ENCODE results near the gene ANKRD36B.
"Not testable (repeated sequence)": the region's sequence is repeated elsewhere in the genome, so short reads cannot be mapped to it uniquely, and the experiment has no call there.

The ANKRD36B gene

DNA sequence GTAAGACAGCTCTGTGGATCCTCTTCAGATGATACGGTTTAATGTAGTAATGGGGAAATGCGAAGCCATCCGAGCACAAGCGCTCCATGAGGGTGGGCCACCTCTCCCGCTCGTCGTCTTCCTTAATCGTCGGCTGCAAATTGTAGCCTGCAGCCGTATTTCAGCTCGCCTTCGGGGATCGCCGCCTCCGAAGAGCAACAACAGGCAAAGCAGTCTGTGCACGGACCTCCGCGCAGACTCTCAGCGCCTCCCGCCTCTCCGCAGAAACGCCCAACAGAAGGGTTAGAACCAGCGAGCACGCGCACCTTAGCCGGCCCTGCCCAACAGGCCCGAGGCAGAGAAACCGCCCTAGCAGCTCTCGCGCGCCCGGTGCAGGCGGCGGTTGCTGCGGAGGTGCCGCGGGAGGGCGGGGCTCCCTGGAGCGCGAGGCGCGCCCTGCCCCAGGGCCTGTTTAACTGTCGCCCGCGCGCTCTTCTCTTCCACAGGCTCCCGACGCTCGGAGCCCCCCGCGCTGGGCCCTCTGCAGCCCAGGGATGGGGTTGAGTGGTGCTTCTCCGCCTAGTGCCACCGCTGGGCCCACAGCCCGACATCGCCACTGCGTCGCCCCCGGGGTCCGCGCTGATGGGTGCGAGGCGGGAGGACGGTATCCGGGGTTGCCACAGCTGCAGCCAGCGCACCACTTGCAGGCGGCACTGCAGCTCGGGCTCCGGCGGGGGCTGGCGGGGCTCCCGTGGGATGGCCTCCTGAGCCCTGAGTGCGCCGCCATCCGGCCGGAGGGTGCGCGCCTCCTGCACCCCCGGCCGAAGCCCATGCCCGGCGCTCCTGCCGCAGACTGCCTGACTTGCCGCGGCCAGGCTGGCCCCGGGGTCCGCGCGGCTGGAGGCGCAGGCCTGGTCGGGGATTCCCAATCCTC, at the start of gene ANKRD36B:
Gene ANKRD36B, minus strand, starts transcription at position 280 of the 913 bp plus-strand sequence. Its CDS starts 192 bp downstream, at position 88.
- peak; percentile 31 to 41 for DNase-seq (ENCODE audit: low read depth in 2 of 2)

GRCh38 chr2:97626049-97626430, 36.4 kb upstream of the ANKRD36B start:
- DNase-seq (ENCODE audit: low read depth in 2 of 2) = not testable (repeated sequence)

DNA sequence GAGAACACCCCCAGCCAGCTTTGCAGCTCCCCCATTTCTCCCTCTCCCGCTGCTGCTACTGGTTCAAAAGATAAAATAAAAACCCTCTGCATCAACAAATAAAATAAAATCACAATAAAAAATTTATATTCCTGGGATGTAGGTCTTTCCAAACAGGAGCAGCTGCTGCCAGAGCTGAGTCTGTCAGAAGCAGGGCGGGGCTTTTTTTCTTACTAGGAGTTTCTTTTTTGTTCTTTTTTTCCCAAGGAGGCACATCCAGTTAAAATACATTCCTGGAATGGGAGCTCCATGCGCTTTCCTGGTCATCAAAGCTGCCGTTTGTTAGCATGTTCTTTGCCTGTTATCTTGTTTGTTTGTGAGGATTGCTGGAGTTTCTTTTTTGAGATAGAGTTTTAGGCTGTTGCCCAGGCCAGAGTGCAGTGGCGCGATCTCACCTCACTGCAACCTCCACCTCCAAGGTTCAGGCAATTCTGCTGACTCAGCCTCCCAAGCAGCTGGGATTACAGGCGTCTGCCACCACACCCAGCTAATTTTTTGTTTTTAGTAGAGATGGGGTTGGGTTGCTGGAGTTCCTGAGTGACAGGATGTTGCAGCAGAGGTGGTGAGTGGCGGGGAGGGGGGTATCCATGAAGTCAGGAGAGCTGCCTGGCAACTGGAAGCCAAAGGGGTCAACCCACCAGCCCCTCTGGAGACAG, 35.8 kb upstream of the ANKRD36B start:
- DNase-seq (ENCODE audit: low read depth in 2 of 2) = not testable (repeated sequence)

- not testable (repeated sequence) for DNase-seq (ENCODE audit: low read depth in 2 of 2)
Observed at GRCh38 chr2:97622976-97623375, 33.3 kb upstream of the ANKRD36B start.

DNA sequence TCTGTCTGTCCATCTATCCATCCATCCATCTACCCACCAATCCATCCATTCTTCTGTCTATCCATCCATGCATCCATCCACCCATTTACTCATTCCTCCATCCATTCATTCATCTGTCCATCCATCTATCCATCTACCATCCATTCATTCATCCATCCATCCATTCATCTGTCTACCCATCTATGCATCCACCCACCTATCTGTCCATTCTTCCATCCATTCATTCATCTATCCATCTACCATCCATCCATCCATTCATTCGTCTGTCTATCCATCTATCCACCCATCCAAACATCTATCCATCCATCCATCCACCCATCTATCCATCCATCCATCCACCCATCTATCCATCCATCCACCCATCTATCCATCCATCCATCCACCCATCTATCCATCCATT, 30.8 kb upstream of the ANKRD36B start:
- not testable (repeated sequence) for DNase-seq (ENCODE audit: low read depth in 2 of 2)

- DNase-seq (ENCODE audit: low read depth in 2 of 2) = not testable (repeated sequence)
Observed at GRCh38 chr2:97618939-97619827, 29.5 kb upstream of the ANKRD36B start.

- no peak for DNase-seq (ENCODE audit: low read depth in 2 of 2)
Observed at GRCh38 chr2:97617911-97618310, 28.2 kb upstream of the ANKRD36B start.

- DNase-seq (ENCODE audit: low read depth in 2 of 2) = not testable (repeated sequence)
Observed at GRCh38 chr2:97615746-97616145, 26.1 kb upstream of the ANKRD36B start.

- DNase-seq (ENCODE audit: low read depth in 2 of 2) = not testable (repeated sequence)
Observed at GRCh38 chr2:97611895-97612294, 22.2 kb upstream of the ANKRD36B start.

- not testable (repeated sequence) for DNase-seq (ENCODE audit: low read depth in 2 of 2)
Observed at GRCh38 chr2:97608745-97609144, 19.1 kb upstream of the ANKRD36B start.

DNA sequence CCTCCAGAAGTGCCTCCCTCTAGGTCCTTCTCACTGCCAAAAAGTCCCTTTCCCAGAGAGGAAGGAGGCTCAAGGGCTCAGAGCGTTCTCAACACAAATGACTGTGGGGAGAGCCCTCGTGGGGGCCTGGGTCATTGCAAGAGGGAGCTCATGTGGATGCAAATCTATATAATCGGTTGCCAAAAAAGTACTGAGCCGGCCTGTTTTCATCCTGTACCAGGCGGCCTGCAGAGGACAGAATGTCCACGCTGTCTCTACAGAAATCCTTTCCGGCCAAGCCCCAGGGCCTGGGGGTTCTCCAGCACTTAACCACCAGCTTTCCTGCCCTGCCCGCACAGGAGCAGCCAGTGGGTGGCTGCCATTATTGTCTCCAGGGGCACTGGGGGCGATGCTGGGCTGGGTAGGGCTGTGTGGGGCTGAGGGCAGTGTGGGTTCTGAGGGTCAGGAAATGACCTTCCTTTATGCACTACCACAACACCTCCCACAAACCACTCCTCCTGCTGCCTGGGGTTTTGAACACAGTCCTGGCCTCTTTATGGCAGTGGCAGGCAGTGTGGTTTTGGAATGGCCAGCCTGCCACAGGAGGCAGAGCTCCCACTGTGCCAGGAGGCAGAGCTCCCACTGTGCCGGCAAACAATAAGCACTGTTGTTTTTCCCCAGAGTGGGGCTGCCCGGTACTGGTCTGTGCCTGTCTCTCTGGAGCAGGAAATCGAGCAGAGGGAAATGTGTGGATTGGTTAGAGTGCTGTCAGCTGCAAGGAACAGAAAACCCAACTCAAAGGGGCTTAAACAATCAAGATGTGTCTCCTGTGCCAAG, 16.1 kb upstream of the ANKRD36B start:
- not testable (repeated sequence) for DNase-seq (ENCODE audit: low read depth in 2 of 2)

GRCh38 chr2:97605109-97605508, 15.4 kb upstream of the ANKRD36B start:
- DNase-seq (ENCODE audit: low read depth in 2 of 2) = not testable (repeated sequence)

DNA sequence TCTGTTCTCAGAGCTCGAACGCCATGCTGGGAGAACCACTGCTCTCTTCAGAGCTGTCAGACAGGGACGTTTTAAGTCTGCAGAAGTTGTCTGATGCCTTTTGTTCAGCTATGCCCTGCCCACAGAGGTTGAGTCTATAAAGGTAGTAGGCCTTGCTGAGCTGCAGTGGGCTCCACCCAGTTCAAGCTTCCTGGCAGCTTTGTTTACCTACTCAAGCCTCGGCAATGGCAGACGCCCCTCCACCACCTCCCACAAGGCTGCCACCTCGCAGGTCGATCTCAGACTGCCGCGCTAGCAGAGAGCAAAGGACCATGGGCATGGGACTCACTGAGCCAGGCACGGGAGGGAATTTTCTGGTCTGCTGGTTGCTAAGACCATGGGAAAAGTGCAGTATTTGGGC, 11.9 kb upstream of the ANKRD36B start:
- DNase-seq (ENCODE audit: low read depth in 2 of 2) = not testable (repeated sequence)

GRCh38 chr2:97596180-97596579, 6.5 kb upstream of the ANKRD36B start:
- not testable (repeated sequence) for DNase-seq (ENCODE audit: low read depth in 2 of 2)

GRCh38 chr2:97593520-97593919, 3.8 kb upstream of the ANKRD36B start:
- DNase-seq (ENCODE audit: low read depth in 2 of 2) = not testable (repeated sequence)

- peak; percentile 62 to 64 for DNase-seq (ENCODE audit: low read depth in 2 of 2)
Observed at GRCh38 chr2:97590515-97591394, 1.1 kb upstream of the ANKRD36B start.

DNA sequence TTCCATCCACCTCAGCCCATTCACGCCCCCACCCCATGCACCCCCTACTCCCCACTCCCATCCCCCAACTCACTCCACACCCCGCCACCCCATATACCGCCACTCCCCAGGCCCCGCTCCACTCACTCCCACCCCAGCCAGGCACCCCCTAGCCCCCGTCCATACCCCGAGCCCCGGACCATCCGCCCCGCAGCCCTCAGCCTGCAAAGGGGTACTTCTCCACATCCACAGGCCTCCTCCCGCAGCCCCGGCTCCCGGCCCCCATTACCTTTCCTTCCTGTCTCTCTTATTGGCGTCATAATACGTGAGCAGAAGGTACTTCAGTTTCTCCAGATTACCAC, 450 bp downstream of the ANKRD36B start:
- DNase-seq (ENCODE audit: low read depth in 2 of 2) = not testable (repeated sequence)

DNA sequence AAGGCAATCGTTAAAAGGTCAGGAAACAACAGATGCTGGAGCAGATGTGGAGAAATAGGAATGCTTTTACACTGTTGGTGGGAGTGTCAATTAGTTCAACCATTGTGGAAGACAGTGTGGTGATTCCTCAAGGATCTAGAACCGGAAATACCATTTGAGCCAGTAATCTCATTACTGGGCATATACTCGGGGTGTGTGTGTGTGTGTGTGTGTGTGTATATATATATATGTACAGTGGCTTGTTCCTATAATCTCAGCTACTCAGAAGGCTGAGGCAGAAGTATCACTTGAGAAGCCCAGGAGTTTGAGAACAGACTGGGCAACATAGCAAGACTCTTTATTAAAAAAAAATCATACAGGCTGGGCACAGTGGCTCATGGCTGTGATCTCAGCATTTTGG, 24.0 kb downstream of the ANKRD36B start:
- DNase-seq (ENCODE audit: low read depth in 2 of 2) = peak; percentile 28 to 45

DNA sequence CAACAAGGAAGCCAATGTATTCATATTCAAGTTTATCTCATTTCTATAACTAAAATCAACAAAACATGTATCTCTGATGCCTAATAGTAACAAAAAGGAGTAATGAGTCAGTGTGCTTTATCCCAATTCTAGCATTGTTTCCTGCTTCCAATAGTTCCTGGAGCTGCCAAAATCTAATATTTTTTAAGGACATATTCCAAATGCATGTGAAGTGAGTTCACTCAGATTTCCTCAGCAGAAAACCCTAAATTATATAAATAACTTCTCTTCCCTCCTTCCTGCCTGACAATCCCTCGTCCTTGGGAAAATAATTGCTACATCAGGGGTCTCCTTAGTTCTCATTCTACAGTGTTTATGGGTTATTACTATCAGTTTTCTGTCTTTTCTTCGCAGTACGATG, 37.3 kb downstream of the ANKRD36B start:
- not testable (repeated sequence) for DNase-seq (ENCODE audit: low read depth in 2 of 2)

DNA sequence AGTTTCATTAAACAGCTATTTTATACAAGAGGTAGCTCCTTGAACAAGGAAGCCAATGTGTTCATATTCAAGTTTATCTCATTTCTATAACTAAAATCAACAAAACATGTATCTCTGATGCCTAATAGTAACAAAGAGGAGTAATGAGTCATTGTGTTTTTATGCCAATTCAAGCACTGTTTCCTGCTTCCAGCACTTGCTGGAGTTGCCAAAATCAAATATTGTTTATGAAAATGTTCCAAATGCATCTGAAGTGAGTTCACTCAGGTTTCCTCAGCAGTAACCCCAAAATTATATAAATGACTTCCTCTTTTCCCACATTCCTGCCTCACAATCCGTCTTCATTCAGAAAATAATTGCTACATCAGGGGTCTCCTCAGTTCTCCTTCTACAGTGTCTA, 39.2 kb downstream of the ANKRD36B start:
- DNase-seq (ENCODE audit: low read depth in 2 of 2) = peak in 1 of 2 experiments; percentile 4

All from fibroblast of skin of left quadriceps (primary cell).